ENCODE measurements around the gene MGAT3.

MGAT3 gene

DNA sequence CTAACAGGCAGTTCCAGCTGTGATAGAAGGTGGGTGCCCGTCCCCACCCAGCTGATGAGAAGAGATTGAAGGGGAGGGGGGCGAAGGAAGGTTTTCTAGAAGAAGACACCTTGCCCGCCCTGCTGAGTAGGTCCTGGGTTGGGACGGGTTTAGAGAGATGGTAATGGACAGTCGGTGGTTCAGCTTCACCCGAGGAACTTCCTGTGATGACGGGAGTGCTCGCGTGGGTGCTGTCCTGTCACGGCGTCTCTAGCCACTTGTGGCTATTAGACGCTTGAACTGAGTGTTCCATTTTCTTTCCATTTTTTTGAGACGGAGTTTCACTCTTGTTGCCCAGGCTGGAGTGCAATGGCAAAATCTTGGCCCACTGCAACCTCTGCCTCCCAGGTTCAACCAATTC lies 27.6 kb upstream of the MGAT3 start:
- no peak for DNase-seq

DNA sequence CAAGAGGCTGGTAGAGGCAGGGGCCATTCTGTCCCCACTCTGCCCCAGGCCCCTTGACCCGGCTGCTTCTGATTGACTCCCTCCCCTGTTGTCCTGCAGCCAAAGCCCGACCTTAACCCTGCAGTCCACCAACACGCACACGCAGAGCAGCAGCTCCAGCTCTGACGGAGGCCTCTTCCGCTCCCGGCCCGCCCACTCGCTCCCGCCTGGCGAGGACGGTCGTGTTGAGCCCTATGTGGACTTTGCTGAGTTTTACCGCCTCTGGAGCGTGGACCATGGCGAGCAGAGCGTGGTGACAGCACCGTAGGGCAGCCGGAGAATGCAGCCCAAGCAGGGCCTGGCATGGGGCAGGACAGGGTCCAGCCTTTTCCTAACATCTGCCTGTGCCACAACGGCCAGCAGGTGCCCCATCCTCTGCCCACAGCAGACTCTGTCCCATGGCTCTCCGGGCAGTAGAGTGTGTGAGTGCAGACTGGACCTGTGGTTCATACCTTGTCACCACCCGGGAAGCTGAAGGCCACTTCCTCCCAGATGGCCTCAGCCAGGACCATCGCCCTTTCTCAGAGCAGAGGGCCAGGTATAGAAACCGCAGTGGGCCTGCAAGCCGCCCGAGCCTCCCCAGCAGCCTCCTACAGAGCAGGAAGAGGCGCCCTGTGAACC lies 26.8 kb upstream of the MGAT3 start:
- DNase-seq, result no peak

DNA sequence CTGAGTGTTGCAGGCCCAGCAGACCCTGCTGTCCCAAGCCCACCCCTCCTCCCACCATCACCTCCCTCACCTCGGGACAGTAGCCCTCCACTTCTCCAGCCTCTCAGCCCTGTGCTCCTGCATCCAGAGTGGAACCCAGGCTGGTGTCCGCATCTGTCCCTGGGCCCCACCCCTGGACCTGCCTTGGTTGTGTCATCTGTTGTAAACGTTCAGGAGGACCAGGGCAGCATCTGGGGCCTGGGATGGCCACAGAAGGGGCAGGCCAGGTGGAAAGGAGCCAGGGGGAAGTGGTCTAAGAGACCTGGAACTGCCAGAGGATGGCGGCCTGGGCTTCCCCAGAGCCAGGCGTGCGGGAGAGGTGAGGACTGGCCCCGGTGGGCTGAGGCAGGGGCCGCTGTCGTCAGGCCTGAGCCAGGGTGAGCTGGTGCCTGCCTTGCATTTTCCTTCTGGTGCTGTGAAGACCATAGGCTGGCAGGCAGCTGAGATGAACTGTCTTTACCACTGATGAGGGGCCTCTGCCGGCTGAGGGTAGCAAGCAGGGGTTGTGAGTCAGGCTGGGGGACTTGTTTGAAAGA lies 26.1 kb upstream of the MGAT3 start:
- no peak for DNase-seq

DNA sequence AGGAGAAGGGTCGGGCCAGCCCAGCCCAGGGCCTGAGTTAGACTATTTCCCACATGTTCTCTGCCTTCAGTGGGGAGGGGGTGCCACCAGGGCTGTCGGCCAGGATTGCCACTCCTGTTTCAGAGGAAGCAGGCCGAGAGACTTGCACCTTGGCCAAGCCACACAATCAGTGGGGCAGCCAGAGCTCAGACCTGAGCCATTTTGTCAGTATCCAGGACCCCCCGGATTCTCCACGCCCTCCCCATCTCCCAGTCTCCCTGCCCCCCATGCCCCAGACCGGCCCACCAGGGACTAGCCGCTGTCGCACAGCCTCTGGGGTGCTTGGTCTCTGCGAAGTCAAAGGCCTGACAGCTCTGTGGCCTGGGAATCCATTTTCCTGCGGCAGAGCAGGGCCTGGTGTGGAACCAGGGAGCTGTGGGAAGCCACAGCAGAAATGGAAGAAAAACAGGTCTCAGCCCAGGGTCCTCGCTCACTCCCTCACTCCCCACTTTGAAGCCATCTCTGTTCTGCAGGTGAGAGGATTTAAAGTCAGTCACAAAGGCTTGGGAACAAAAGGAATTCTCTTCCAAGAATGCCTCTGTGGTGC lies 25.5 kb upstream of the MGAT3 start:
- no peak for DNase-seq

DNA sequence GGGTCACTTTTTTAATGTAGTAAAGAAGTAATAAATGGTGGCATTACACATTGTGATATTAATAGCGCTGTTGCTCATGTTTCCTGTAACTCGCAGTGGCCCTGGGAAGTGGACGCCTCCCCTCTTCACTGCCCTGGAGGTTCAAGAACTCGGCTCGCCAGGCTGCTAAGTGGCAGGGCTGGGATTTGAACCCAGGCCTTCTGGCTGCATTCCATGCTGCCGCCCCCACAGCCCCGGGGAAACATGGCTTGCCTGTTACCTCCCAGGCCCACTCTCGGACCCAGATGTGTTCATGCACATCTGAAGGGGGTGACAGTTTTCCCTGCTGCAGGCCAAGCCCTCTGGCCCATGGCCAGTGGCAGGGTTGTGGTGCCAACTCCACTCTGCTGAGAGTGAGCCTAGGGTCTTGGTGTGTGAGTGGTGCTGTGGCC lies 25.0 kb upstream of the MGAT3 start:
- no peak for DNase-seq

DNA sequence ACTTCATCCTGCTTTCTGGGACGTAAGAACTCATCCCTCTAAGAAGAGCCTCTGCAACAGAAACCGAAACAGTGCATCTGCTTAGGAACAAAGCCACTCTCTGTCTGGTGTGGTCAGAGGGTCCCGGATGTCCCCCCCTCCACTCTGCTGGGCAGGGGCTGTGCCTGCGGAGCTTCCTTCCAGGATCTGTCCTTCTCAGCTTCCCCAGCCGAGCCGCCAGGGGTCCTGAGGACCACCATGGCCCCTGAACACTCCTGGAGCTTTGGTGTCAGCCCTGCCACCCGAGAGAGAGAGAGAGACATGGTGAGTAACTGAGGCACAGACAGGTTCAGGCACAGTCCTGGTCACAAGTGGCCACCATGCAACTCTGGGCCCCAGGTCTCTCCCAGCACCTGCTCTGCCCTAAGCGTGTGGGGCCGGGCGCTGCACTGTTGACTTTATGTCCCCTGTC lies 24.4 kb upstream of the MGAT3 start:
- no peak for DNase-seq

DNA sequence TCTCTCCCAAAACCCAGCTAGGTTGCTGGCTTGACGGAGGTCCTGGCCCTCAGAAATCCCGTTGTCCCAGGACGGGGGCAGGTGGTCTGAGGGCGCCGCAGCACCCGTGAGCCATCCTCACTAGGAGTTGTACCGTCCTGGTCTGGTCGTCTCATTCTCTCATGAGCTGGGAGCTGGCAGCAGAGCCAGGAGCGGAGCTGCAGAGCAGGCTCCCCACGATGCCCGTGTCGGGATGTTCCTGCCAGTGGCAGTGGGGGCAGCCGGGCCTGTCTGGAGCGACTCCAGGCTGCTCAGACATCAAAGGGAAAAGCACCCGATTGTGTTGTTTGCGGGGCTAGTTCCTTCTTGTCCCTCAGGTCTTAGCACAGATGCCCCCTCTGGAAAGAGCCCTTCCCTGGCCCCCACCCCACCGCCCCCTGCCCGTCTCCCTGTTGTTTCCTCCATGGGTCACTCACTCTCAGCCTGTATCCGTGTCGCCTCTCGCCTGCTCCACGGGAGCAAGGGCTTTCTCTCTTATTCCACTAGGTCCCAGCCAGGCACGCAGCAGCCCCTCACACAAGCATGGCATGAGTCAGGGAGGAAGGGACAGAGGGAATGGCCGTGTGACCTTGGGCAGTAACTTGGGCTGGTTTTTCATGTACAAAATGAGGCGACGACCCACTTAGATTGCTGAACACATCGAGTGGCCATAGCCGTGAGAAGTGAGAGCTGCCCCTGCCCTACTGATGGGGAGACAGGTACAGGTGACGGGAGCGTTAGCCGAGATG lies 23.2 kb upstream of the MGAT3 start:
- DNase-seq, result no peak

DNA sequence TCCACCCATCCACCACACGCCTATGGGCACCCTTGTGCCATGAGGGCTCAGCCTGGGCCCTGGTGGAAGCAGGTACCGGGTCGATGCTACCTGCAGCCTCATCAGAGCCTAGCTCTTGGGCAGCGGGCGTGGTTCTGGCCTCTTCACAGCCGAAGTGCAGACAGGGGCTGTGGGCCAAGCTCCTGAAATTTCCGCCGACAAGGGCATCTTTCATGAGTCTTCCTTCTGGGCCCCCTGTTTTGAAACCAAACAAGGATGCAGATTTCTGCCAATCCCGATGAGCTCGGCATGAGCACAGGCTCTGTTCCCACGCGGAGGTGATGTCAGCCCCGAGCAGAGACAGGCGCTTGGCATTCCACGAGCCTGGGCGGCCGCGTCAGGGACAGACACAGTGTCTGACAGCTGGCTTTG lies 22.6 kb upstream of the MGAT3 start:
- DNase-seq, result no peak

DNA sequence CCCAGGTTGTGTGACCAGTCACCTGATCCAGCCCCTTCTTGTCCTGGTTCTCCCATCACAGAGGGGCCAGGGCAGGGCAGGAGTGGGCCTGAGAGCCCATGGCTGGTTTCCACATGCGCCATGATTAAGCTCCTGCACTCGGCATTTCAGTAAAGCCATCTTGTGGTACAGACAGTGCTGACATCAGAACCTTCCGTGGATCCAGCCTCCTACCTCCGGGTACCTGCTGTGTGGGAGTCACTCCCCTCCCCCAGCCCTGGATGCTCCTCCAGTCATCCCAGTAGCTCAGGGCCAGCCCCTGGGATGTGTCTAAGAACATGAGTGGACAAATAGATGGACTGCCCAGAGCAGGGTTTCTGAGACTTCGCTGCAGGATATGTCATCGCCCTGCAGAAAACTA lies 22.1 kb upstream of the MGAT3 start:
- no peak for DNase-seq

DNA sequence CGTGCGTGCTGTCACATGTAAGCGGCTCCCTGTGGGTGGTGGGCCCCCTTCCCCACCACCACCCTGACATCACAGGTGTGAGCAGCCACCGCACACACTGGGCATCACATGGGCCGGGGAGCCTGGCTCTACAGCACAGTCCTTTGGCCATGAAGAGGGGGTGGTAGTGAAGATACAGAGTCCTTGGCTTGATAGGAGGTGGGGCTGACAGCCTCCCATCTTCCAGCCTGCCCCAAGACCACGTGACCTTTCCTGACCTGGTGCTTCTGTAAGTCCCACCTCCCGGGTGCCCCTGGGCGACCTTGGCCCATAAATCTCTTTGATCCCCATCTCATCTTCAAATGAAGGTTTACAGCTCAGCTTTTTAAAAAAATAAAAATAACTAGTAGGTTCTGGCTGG lies 21.2 kb upstream of the MGAT3 start:
- DNase-seq, result no peak

DNA sequence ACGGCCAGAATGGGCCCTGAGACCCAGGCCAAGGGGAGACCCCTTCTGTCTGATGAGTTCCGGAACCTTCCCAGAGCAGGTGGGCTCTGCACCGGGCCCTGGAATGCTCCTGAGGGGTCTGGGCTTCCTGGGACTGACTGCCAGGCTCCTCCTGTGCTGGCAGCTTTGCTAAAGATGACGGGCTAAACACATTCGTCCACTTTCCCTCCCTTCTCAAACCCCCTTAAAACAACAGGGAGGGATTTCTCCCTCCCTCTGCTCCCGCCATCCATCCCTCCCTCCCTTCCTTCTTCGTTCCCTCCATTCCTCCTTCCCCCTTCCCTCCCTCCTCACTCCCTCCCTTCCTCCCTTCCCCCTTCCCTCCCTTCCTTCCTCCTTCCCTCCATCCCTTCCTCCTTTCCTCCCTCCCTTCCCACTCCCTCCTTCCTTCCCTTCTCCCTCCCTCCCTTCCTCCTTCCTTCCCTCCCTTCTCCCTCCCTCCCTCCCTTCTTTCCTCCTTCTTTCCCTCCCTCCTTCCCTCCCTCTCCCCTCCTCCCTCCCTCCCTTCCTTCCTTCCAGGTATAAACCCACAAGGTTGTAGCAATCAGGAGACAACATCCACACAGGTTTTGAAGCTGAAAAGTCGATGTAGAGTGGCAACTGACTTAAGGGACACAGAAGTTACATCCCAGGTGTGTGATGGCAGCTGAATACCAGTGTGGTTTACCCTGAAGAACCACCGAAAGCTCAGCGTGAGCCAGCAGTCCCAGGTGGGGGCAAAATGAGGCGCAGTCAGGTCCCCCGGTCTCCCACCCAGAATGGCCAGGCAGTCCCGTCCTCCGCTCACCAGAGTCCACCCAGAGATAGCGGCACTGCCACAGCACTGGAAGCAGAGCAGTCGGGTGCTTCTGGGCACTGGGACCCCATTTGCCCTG lies 18.8 kb upstream of the MGAT3 start:
- DNase-seq, result no peak

DNA sequence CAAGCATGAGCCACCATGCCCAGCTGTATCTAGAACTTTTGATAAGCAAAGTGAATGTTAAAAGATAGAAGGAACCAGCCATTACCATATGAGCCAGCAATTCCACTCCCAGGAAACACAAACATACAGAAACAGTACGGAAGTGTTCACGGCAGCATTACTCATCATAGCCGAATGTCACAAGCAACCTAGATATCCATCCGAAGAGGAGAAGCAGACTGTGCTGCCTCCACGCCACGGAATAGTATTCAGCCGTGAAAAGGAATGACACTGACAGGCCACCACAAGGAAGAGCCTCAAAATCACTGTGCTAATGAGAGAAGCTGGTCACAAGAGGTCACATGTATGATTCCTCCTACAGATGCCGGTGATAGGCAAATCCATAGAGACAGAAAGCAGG lies 17.6 kb upstream of the MGAT3 start:
- DNase-seq, result no peak

DNA sequence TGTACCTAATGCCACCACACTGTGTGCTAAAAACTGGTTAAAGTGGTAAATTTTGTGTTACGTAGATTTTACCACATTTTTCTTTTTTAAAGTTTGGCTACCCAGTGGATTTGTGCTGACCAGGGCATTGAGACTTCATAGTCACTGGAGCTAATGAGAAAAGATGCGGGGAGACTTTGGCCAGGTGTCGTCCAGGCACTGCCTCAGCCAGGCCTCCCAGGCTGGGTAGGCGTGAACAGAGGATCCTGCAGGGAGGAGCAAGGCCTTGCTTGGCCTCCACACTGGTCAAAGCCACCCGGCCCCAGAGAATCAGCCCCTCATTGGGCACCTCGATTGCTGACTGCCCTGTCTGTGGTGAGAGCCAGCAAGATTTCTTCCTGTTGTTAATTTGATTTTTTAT lies 13.4 kb upstream of the MGAT3 start:
- no peak for DNase-seq

DNA sequence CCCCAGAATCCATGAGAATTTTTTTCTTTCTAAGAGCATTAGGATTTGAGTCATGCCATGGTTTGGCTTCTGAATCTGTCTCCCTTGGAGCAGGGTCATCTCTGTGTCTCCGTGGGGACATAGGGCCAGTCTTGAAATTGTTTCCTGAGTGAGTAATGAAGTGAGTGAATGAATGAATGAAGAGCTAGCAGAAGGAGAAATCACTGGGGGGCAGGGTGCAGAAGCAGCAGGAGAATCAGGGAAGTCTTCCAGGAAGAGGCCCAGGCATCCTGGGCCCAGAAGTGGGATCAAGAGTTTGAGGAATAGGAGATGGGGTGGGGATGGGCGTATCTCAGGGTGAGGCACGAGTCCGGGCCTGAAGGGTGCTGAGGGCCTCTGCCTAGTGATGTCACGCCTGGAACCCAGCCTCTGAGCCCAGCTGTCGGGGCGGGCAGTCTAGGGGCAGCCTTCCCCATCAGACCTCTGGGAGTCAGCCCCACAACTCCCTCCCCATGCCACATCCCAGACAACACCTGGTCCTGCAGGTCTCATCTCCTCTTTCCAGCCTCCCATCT lies 12.5 kb upstream of the MGAT3 start:
- DNase-seq, result no peak

DNA sequence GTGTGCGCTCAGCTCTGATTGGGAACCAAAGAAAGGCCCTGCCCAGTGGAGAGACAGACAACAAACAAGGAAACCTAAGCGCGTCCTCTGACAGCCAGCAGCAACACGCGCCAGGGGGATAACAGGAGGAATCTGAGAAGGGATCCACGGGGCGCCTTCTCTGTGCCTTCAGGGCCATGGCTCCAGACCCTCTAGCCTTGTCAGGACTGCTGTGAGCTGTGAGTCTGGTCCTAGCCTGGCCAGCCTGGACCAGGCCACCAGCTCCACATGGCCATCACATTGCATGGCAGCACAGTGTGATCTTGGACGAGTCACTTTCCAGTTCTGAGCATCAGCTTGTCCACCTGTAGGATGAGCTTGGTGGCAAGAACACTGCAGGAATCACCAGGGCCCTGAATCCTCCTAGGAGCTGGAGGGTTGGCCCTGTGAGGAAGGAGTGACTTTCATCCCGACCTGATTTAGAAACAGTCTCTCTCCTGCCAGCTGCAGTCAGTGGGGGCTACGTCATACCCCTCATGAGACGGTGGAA lies 11.8 kb upstream of the MGAT3 start:
- no peak for DNase-seq

DNA sequence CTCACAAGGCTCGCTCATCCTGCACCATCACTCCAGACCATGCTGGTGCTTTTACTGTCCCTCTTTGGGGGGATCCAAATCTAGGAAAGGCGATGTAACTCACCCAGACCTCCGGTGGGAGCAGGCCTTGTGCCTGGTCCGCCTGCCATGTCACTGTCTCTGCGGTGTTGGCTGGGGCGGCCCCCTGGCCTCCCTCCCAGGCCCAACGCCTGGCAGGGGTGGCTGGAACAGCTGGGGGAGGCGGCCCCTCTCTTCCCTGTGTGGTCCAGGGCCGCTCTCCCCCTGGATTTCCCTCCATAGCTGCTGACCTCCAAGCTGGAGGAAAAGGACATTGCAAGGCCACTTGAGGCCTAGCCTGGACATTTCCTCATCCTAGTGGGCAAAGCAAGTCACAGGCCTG lies 11.1 kb upstream of the MGAT3 start:
- no peak for DNase-seq

DNA sequence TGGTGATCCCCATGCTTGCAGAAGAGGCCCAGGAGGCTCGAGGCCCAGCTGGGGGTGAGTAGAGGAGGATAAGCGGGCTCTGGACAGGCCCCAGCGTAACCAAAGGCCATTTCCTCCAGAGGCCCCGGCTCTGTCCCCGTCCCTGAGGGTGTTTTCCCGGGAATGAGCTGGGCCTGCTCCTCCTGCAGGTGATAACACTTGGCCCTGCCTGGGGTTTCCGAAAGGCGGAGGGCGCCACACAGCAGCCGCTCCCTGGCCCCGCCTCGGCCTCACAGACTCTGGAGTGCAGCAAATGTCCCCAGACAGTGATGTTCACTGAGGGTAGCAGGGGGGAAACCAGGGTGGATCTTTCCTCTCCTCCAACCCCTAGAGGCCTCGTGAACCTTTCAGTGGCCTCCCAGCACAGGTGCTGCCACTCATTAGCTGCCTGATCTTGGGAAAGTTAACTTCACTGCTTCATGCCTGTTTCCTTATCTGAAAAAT lies 10.5 kb upstream of the MGAT3 start:
- DNase-seq, result no peak

DNA sequence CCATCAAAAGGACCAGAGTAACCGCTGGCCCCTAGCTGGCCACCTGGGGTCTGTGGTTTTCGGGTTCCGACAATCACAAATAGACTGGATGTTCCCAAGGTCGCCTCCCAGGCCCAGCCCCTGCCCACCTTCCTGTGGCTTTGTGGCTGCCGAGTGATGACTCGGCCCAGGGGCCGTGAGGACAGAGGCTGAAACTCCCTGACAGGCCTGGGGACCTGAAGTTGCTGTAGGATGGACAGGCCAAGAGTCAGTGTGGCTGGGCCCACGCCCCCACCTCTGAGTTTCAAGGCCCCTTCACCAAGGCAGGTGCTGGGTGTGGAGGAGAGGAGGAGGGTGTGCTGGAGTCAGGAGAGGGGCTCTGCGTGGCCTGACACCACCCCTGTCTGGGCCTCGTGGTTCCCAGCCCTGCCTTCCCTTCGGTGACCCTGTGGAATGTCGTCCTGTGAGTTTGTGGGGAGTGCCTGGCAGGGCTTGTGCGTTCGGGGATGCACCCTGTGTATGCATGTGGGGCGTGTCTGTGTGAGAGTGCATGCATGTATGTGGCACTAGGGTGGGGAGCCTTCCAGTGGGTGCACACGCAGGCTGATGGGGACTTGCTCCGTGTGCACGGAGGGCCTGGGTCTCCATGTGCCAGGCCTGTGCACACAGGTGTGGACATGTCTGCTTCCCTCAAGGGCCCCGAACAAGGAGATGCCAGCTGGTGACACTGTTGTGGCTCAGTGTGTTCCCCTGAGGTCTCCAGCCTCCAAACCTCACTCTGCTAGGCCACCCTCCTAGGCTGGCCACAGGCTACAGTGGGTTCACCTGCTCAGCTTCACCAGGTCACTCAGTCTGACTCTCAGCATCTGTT lies 8.4 kb upstream of the MGAT3 start:
- DNase-seq, result no peak

DNA sequence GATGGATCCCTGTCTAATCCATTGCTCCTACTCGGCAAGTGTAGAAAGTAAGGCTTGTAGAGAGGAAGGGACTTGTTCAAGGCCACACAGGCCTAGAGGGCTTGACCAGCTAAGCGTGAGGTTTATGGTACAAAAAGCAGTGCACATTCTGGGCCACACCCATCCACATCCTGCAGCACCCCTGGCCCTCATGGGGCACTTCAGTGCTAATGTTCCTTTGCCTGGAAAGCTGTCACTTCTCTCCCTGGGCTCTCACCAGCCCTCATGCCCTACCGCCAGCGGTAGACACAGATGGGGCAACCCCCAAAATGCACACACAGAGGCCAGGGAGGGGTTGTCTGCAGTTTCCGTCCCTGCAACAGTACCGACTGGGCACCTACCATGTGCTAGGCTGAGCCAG lies 7.1 kb upstream of the MGAT3 start:
- DNase-seq, result no peak

DNA sequence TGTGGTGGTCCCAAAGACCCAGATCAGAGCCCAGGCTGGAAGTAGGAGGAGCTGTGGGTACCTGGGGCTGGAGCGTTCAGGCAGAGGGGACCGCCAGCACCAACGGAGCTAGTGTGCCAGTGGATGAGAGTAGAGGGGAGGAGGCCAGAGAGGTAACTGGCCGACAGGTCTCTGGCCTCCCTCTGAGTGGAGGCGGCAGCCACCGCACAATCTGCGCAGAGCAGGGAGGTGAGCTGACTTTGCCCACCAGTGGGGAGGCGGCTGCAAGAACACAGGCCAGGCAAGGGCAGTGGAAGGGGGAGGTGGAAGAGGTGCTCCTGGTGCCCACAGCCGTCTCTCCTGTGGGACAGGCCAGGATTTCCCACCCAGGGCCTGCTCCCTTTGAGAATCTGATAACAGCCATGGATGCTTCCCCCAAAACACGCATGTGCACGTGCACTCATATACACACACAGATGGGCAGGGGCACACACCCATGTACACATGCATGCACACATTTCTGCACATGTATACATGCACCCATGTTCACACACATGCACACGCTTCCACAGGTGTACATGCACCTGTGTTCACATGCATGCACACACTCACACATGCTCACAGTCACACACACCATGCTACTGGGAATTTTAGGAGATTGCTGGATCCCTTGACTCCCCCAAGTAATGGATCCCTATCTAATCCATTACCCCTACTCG lies 6.4 kb upstream of the MGAT3 start:
- DNase-seq, result no peak

DNA sequence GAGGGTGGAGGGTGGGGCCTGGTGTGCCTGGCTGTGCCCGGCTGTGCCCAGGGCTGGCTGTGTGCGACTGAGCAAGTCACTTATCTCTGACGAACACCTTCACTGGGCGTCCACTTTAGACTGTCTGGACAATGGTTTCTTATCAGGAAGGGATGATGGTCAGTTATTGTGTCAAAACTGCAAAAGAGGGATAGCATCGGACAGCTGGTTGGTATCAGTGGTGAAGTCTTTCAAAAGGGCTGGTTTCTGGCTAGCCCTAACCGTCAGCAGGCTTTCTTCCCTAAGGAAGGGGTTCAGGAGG lies 4.1 kb upstream of the MGAT3 start:
- DNase-seq, result no peak

Measured in stimulated activated CD8-positive, alpha-beta memory T cell treated with anti-CD3 and anti-CD28 coated beads, Interleukin-4, amount 100 ng/mL, for 48 hours (primary cell).